Esophagus muscularis mucosa (tissue), 2 donors: ENCODE data around the gene CUL4B.

ENCODE experiments used
- POLR2A ChIP-seq: fragments of 450-650 bp; IDR thresholded peaks from one replicate; pipeline ENCODE4 v1.6.1; 2017; ENCODE audit warnings: antibody characterized with exemption, moderate library complexity, mild to moderate bottlenecking, low read depth
- POLR2AphosphoS5 ChIP-seq, 2 donors: sonication (generic); formaldehyde crosslinking; IDR thresholded peaks; one replicate each; pipeline ENCODE4 v1.6.1; 2017; ENCODE audit warnings: antibody characterized with exemption in 2 of 2

GRCh38 chrX:120512222-120512621 is 48.5 kb downstream of the CUL4B start:
- TF ChIP-seq POLR2A (no peak), POLR2AphosphoS5 (IDR thresholded peaks at IDR 0.05) (no peak)
